H1 (cell line): ENCODE results near the gene SLC22A14. TPM values are rescaled to one million over a fixed set of nuclear protein-coding genes. Genes with fewer than 3 reads are reported as not detected.

Experiments used
- CTCF ChIA-PET: fragments of 300-600 bp; sonication (Branson Sonifier 250); formaldehyde crosslinking; loops from one replicate; lab custom pipeline; 2021; ENCODE audit not compliant: partially characterized antibody; lab: Charles Lee
- POLR2A ChIA-PET: fragments of 300-600 bp; sonication (Branson Sonifier 250); formaldehyde crosslinking; loops from one replicate; lab custom pipeline; 2021; ENCODE audit warnings: inconsistent platforms; ENCODE audit not compliant: partially characterized antibody; lab: Charles Lee
- DNase-seq, 2 experiments: peaks; one replicate each; pipeline versions ENCODE4 v3.0.0 to v3.0.0-alpha.2; 2010 to 2022; ENCODE audit warnings: low spot score in 2 of 2, low read depth in 1 of 2, mixed read lengths in 1 of 2
- FAIRE-seq: peaks from 2 replicates; lab custom pipeline; 2011; peaks lifted over from hg19 to GRCh38; lab: Jason Lieb, UNC
- H2AFZ ChIP-seq: 2 replicates; pipeline ENCODE4 v1.8.1; 2012; ENCODE audit warnings: low read length, inconsistent platforms
- H2AK5ac ChIP-seq: 2 replicates; pipeline ENCODE4 v1.6.1; 2013; ENCODE audit warnings: low read depth, low read length
- H2BK120ac ChIP-seq: replicated peaks from 2 replicates; pipeline ENCODE3; 2013; ENCODE audit warnings: low read depth, low read length, inconsistent platforms
- H2BK12ac ChIP-seq: 2 replicates; pipeline ENCODE4 v1.6.1; 2013; ENCODE audit warnings: low read depth, low read length
- H2BK15ac ChIP-seq: 2 replicates; pipeline ENCODE4 v1.6.1; 2013; ENCODE audit warnings: low read length
- H2BK20ac ChIP-seq: 2 replicates; pipeline ENCODE4 v1.6.1; 2013; ENCODE audit warnings: low read length
- H2BK5ac ChIP-seq: 2 replicates; pipeline ENCODE4 v1.6.1; 2013; ENCODE audit warnings: low read depth, low read length
- H3K14ac ChIP-seq: 2 replicates; pipeline ENCODE4 v1.6.1; 2013; ENCODE audit warnings: inconsistent platforms; ENCODE audit not compliant: insufficient read length
- H3K18ac ChIP-seq: 2 replicates; pipeline ENCODE4 v1.6.1; 2013; ENCODE audit warnings: low read length; ENCODE audit errors: extremely low read depth
- H3K23ac ChIP-seq: 2 replicates; pipeline ENCODE4 v1.6.1; 2013; ENCODE audit warnings: inconsistent platforms; ENCODE audit not compliant: insufficient read length
- H3K23me2 ChIP-seq: 2 replicates; pipeline ENCODE4 v1.6.1; 2013; ENCODE audit warnings: low read depth, low read length
- H3K27ac ChIP-seq: 2 replicates; pipeline ENCODE4 v1.6.1; 2011; ENCODE audit warnings: low read depth, low read length, inconsistent platforms
- H3K27me3 ChIP-seq, 4 experiments: replicated peaks in 1 of 4; 1 replicate in 1 of 4; 2 replicates in 3 of 4; pipeline versions ENCODE4 v1.6.1 to v1.8.1; 2011 to 2013; ENCODE audit warnings: low read length in 3 of 4, mild to moderate bottlenecking in 3 of 4, inconsistent platforms in 2 of 4, mixed read lengths in 2 of 4, moderate library complexity in 1 of 4; ENCODE audit not compliant: control insufficient read depth in 3 of 4, insufficient read depth in 3 of 4; ENCODE audit errors: extremely low read depth in 1 of 4
- H3K36me3 ChIP-seq, 4 experiments: 2 replicates each; pipeline versions ENCODE4 v1.6.1 to v1.8.1; 2011 to 2013; ENCODE audit warnings: mild to moderate bottlenecking in 4 of 4, low read length in 3 of 4, moderate library complexity in 2 of 4, control low read depth in 1 of 4, inconsistent platforms in 1 of 4; ENCODE audit not compliant: insufficient read depth in 4 of 4, control insufficient read depth in 2 of 4
- H3K4ac ChIP-seq: replicated peaks from 2 replicates; pipeline ENCODE3; 2013; ENCODE audit warnings: low read length, low read depth, mixed read lengths, inconsistent platforms; ENCODE audit not compliant: insufficient read length
- H3K4me1 ChIP-seq, 4 experiments: replicated peaks in 1 of 4; 1 replicate in 1 of 4; 2 replicates in 3 of 4; pipeline versions ENCODE4 v1.6.1 to v1.8.1; 2011 to 2013; ENCODE audit warnings: low read length in 3 of 4, inconsistent platforms in 2 of 4, mixed read lengths in 1 of 4; ENCODE audit not compliant: insufficient read depth in 4 of 4, control insufficient read depth in 3 of 4
- H3K4me2 ChIP-seq, 2 experiments: 2 replicates each; pipeline versions ENCODE4 v1.6.1 to v1.8.1; 2011 to 2013; ENCODE audit warnings: low read depth in 2 of 2, low read length in 2 of 2, control low read depth in 1 of 2, inconsistent platforms in 1 of 2, mild to moderate bottlenecking in 1 of 2; ENCODE audit not compliant: insufficient read depth in 1 of 2
- H3K4me3 ChIP-seq, 4 experiments: fragments of 200-600, 300-600 bp in 1 of 4; sonication (generic), shearing (Covaris generic), sonication (Bioruptor Twin) in 1 of 4; 2 replicates each; pipeline versions ENCODE4 v1.5.1 to v1.8.1; 2011 to 2016; ENCODE audit warnings: low read length in 4 of 4, low read depth in 3 of 4, control low read depth in 2 of 4, inconsistent platforms in 2 of 4, mild to moderate bottlenecking in 2 of 4, mixed read lengths in 1 of 4, moderate library complexity in 1 of 4; ENCODE audit not compliant: insufficient read depth in 2 of 4; ENCODE audit errors: extremely low read depth in 1 of 4
- H3K56ac ChIP-seq: replicated peaks from 2 replicates; pipeline ENCODE3; 2013; ENCODE audit warnings: low read depth, mild to moderate bottlenecking, mixed read lengths, low read length, inconsistent platforms; ENCODE audit not compliant: insufficient read length
- H3K79me1 ChIP-seq: 2 replicates; pipeline ENCODE4 v1.6.1; 2013; ENCODE audit warnings: low read depth, low read length, control low read depth
- H3K79me2 ChIP-seq, 2 experiments: 2 replicates each; pipeline versions ENCODE4 v1.6.1 to v1.8.1; 2012 to 2013; ENCODE audit warnings: low read length in 2 of 2, mild to moderate bottlenecking in 2 of 2, inconsistent platforms in 1 of 2; ENCODE audit not compliant: insufficient read depth in 2 of 2, control insufficient read depth in 1 of 2
- H3K9ac ChIP-seq, 4 experiments: replicated peaks in 1 of 4; 1 replicate in 1 of 4; 2 replicates in 3 of 4; pipeline versions ENCODE4 v1.6.1 to v1.8.1; 2011 to 2013; ENCODE audit warnings: low read depth in 3 of 4, low read length in 3 of 4, control low read depth in 2 of 4, mild to moderate bottlenecking in 2 of 4, moderate library complexity in 2 of 4, inconsistent platforms in 1 of 4; ENCODE audit errors: extremely low read depth in 1 of 4
- H3K9me3 ChIP-seq, 2 experiments: 2 replicates each; pipeline versions ENCODE4 v1.6.1 to v1.8.1; 2012 to 2013; ENCODE audit warnings: mild to moderate bottlenecking in 2 of 2, moderate library complexity in 2 of 2, control low read depth in 1 of 2, inconsistent platforms in 1 of 2, low read depth in 1 of 2, low read length in 1 of 2, mixed read lengths in 1 of 2; ENCODE audit not compliant: insufficient read depth in 2 of 2
- H4K20me1 ChIP-seq, 2 experiments: replicated peaks in 1 of 2; 2 replicates each; pipeline versions ENCODE3 to v1.8.1; 2011 to 2013; ENCODE audit warnings: inconsistent platforms in 2 of 2, low read length in 2 of 2, mild to moderate bottlenecking in 1 of 2; ENCODE audit not compliant: insufficient read depth in 2 of 2, control insufficient read depth in 1 of 2
- H4K5ac ChIP-seq: 2 replicates; pipeline ENCODE4 v1.6.1; 2013; ENCODE audit warnings: low read length, low read depth, mixed read lengths, inconsistent platforms; ENCODE audit not compliant: insufficient read length
- H4K8ac ChIP-seq: 2 replicates; pipeline ENCODE4 v1.8.0; 2013; ENCODE audit warnings: mild to moderate bottlenecking, moderate library complexity, low read length, inconsistent platforms; ENCODE audit not compliant: insufficient read depth; ENCODE audit errors: extremely low read depth
- H4K91ac ChIP-seq: replicated peaks from 2 replicates; pipeline ENCODE3; 2013; ENCODE audit warnings: low read length, mixed read lengths, inconsistent platforms; ENCODE audit not compliant: insufficient read length
- BRCA1 ChIP-seq: IDR thresholded peaks from 2 replicates; pipeline ENCODE4 v1.6.1; 2012; ENCODE audit warnings: low read depth, low read length, improper control_type of control experiment
- CHD1 ChIP-seq: IDR thresholded peaks from 2 replicates; pipeline ENCODE4 v1.6.1; 2012; ENCODE audit warnings: low read depth, low read length, improper control_type of control experiment
- CTBP2 ChIP-seq: IDR thresholded peaks from 2 replicates; pipeline ENCODE4 v1.7.0; 2011; ENCODE audit warnings: borderline replicate concordance, mild to moderate bottlenecking, moderate library complexity, mixed read lengths, low read length; ENCODE audit not compliant: insufficient read depth, insufficient read length
- EP300 ChIP-seq, 2 experiments: IDR thresholded peaks; 1 replicate in 1 of 2; 2 replicates in 1 of 2; pipeline ENCODE4 v1.6.1; 2011 to 2012; ENCODE audit warnings: low read depth in 2 of 2, low read length in 2 of 2, mild to moderate bottlenecking in 2 of 2, borderline replicate concordance in 1 of 2, inconsistent platforms in 1 of 2, moderate library complexity in 1 of 2
- GTF2F1 ChIP-seq: IDR thresholded peaks from 2 replicates; pipeline ENCODE4 v1.6.1; 2012; ENCODE audit warnings: low read depth, low read length, improper control_type of control experiment, borderline replicate concordance
- MAFK ChIP-seq: IDR thresholded peaks from 2 replicates; pipeline ENCODE4 v1.6.1; 2012; ENCODE audit warnings: low read depth, mild to moderate bottlenecking, improper control_type of control experiment, low read length
- NRF1 ChIP-seq: IDR thresholded peaks from 2 replicates; pipeline ENCODE4 v1.6.1; 2011; ENCODE audit warnings: mild to moderate bottlenecking, low read depth, low read length, improper control_type of control experiment
- POLR2A ChIP-seq, 2 experiments: IDR thresholded peaks; 1 replicate in 1 of 2; 2 replicates in 1 of 2; pipeline ENCODE4 v1.6.1; 2011; ENCODE audit warnings: low read depth in 2 of 2, low read length in 2 of 2, mild to moderate bottlenecking in 2 of 2; ENCODE audit errors: control extremely low read depth in 1 of 2
- POLR2AphosphoS5 ChIP-seq: IDR thresholded peaks from 2 replicates; pipeline ENCODE4 v1.6.1; 2011; ENCODE audit warnings: low read depth, low read length
- POU5F1 ChIP-seq: IDR thresholded peaks from 2 replicates; pipeline ENCODE4 v1.6.1; 2011; ENCODE audit warnings: low read depth, mild to moderate bottlenecking, low read length, moderate library complexity
- TAF7 ChIP-seq: optimal IDR thresholded peaks from 2 replicates; pipeline ENCODE3; 2011; ENCODE audit warnings: low read depth, mild to moderate bottlenecking, inconsistent platforms, low read length, moderate library complexity, borderline replicate concordance
- WGBS, 2 experiments: shearing (Covaris generic) in 1 of 2; methylation state at CpG; one replicate each; pipeline versions ENCODE4 v1.1.6 to v1.1.7; 2013 to 2015; ENCODE audit warnings: low lambda C conversion rate in 2 of 2, mixed read lengths in 2 of 2, inconsistent platforms in 1 of 2, low coverage in 1 of 2, missing lambda C conversion rate in 1 of 2; ENCODE audit not compliant: insufficient replicate concordance in 2 of 2, insufficient coverage in 1 of 2, insufficient read length in 1 of 2; ENCODE audit errors: extremely low coverage in 1 of 2, missing lambda C conversion rate in 1 of 2; 5-methylcytosine and 5-hydroxymethylcytosine counted together
- polyA plus RNA-seq, 7 experiments: library from polyadenylated mRNA; depleted of rRNA in 3 of 7; stranded (reverse) in 5 of 7; unstranded in 2 of 7; fragments of >200 nt in 5 of 7; fragments of 200-250 nt in 2 of 7; gene quantifications; 1 replicate in 5 of 7; 2 replicates in 1 of 7; 4 replicates in 1 of 7; pipeline versions ENCODE4 v1.2.1 to v1.2.3, GENCODE V29; 2011 to 2013; ENCODE audit warnings: missing spikeins in 2 of 7, mixed read lengths in 2 of 7
- total RNA-seq: library from RNA; stranded (reverse); fragmentation: NEBNext Ultra II Directional; extraction: Animal tissue kit (Norgen Biotek cat#: 25700); gene quantifications from 2 replicates; pipeline ENCODE4 v1.2.1, GENCODE V29; 2021
- TF ChIP-seq, protein P1 (sequence below): IDR thresholded peaks from 2 replicates; pipeline ENCODE4 v1.6.1; 2011; ENCODE audit warnings: low read depth, mild to moderate bottlenecking, low read length; ENCODE audit not compliant: insufficient read depth
- TF ChIP-seq, protein P2 (sequence below): IDR thresholded peaks from 2 replicates; pipeline ENCODE4 v1.6.1; 2011; ENCODE audit warnings: low read length, improper control_type of control experiment

The SLC22A14 gene
- total and polyA plus RNA-seq, 2 of the 8 experiments (the other 6 are each of a cell fraction or from before 2014, with no cell fraction given), result 0.03 TPM; not detected in 1

DNA sequence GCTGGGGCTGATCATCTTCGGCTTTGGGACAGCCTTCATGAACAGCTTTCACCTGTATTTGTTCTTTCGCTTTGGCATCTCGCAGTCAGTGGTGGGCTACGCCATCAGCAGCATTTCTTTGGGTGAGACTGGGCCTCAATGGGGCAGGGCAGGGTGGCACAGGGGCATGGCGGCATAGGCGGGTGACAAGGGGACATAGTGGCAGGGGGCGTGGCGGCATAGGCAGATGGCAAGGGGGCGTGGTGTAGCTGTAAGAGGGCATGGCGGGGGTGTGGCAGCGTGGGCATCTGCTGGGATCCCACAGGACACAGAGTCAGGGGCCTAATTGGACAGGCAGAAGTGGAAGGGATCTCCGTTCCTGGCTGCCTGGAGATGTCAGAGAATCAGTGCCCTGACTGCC lies 25.5 kb downstream of the SLC22A14 start:
- Histone ChIP-seq H2AK5ac (no peak overlapping the region), H2BK20ac (no peak overlapping the region), H3K56ac (no peak overlapping the region), H3K36me3 (no peaks in the 10 kb centered on the region), H3K4ac (no peak overlapping the region), H3K4me3 (no peak overlapping the region), H3K23me2 (no peaks in the 10 kb centered on the region; the same call in 1 of the 2 replicates), H3K27me3 (no peaks in the 10 kb centered on the region), H2BK15ac (no peak overlapping the region), H4K91ac (no peak overlapping the region), H4K20me1 (no peaks in the 10 kb centered on the region), H3K79me1 (no peaks in the 10 kb centered on the region), H3K27ac (no peak overlapping the region; the same call in 1 of the 2 replicates), H2BK12ac (no peak overlapping the region), H3K18ac (no peak overlapping the region), H2AFZ (no peak overlapping the region), H3K23ac (no peak overlapping the region), H2BK120ac (no peak overlapping the region), H3K14ac (no peak overlapping the region), H3K79me2 (no peaks in the 10 kb centered on the region), H3K9ac (no peak overlapping the region), H3K4me1 (no peaks in the 10 kb centered on the region; a peak in 1 of 7 replicates), H3K4me2 (no peak overlapping the region), H4K5ac (no peak overlapping the region), H3K9me3 (no peaks in the 10 kb centered on the region; a peak in 1 of 4 replicates), H4K8ac (no peak overlapping the region), H2BK5ac (no peak overlapping the region)
- DNase-seq (no peak), FAIRE-seq (no peak)
- ChIA-PET POLR2A (no interaction called here), CTCF (interaction anchor here (1.4 to 5.0 kb wide), 3 partner anchors 10 to 26 kb away, joined by 4 to 41 read pairs (median 5); partner anchors contain the start of gene SLC22A14)
- 90% methylated on average over 12 of the region's 12 CpGs; no CpG with 5 or more reads in 1 of the 2 experiments for WGBS, 2 experiments
- TF ChIP-seq POU5F1, result no peak
- TF ChIP-seq, protein P1, sequence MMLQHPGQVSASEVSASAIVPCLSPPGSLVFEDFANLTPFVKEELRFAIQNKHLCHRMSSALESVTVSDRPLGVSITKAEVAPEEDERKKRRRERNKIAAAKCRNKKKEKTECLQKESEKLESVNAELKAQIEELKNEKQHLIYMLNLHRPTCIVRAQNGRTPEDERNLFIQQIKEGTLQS, result no peak
- no peak for TF ChIP-seq POLR2A (IDR thresholded peaks at IDR 0.05; ENCODE audit: control extremely low read depth in 1 of 2, low read depth in 2 of 2, low read length in 2 of 2)
- no peak for TF ChIP-seq NRF1
- no peak for TF ChIP-seq CHD1
- TF ChIP-seq GTF2F1, result no peak
- no peak for TF ChIP-seq CTBP2
- TF ChIP-seq EP300 (IDR thresholded peaks at IDR 0.05; ENCODE audit: borderline replicate concordance in 1 of 2, low read depth in 2 of 2, low read length in 2 of 2), result no peak
- no peak for TF ChIP-seq MAFK
- TF ChIP-seq TAF7, result no peak
- TF ChIP-seq POLR2AphosphoS5, result no peak
- TF ChIP-seq, protein P2, sequence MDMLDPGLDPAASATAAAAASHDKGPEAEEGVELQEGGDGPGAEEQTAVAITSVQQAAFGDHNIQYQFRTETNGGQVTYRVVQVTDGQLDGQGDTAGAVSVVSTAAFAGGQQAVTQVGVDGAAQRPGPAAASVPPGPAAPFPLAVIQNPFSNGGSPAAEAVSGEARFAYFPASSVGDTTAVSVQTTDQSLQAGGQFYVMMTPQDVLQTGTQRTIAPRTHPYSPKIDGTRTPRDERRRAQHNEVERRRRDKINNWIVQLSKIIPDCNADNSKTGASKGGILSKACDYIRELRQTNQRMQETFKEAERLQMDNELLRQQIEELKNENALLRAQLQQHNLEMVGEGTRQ, result no peak
- no peak for TF ChIP-seq BRCA1
